Keratinocyte (primary cell): ENCODE results near the gene FCHSD1. TPM values are rescaled to one million over a fixed set of nuclear protein-coding genes. Genes with fewer than 3 reads are reported as not detected.

Experiments used
- DNase-seq: peaks from one replicate; pipeline ENCODE4 v3.0.0-alpha.2; 2011; ENCODE audit warnings: low read depth, missing footprints, low spot score
- FAIRE-seq: peaks from 2 replicates; lab custom pipeline; 2011; peaks lifted over from hg19 to GRCh38; lab: Jason Lieb, UNC
- H2AFZ ChIP-seq: 2 replicates; pipeline ENCODE4 v1.6.0; 2012; ENCODE audit warnings: low read length, control low read depth, inconsistent platforms; ENCODE audit not compliant: control insufficient read depth
- H3K27ac ChIP-seq: 2 replicates; pipeline ENCODE4 v1.5.1; 2011; ENCODE audit warnings: low read length; ENCODE audit not compliant: control insufficient read depth, insufficient read depth
- H3K27me3 ChIP-seq: 3 replicates; pipeline ENCODE4 v1.6.0; 2011; ENCODE audit warnings: low read length; ENCODE audit not compliant: control insufficient read depth, insufficient read depth; ENCODE audit errors: extremely low read depth
- H3K36me3 ChIP-seq, 2 experiments: 2 replicates in 1 of 2; 3 replicates in 1 of 2; pipeline ENCODE4 v1.5.1; 2011; ENCODE audit warnings: low read length in 2 of 2, mild to moderate bottlenecking in 1 of 2; ENCODE audit not compliant: control insufficient read depth in 2 of 2, insufficient read depth in 2 of 2; ENCODE audit errors: extremely low read depth in 1 of 2
- H3K4me1 ChIP-seq: 3 replicates; pipeline ENCODE4 v1.5.1; 2011; ENCODE audit warnings: low read length; ENCODE audit not compliant: control insufficient read depth, insufficient read depth; ENCODE audit errors: extremely low read depth
- H3K4me2 ChIP-seq: 3 replicates; pipeline ENCODE4 v1.6.0; 2011; ENCODE audit warnings: low read depth, low read length; ENCODE audit not compliant: control insufficient read depth, insufficient read depth; ENCODE audit errors: extremely low read depth
- H3K4me3 ChIP-seq, 3 experiments: fragments of 200-600 bp in 1 of 3; sonication (generic) in 1 of 3; 2 replicates in 2 of 3; 3 replicates in 1 of 3; pipeline ENCODE4 v1.5.1; 2011 to 2016; ENCODE audit warnings: low read length in 3 of 3, mild to moderate bottlenecking in 3 of 3, control low read depth in 2 of 3, inconsistent platforms in 1 of 3, low read depth in 1 of 3, mixed read lengths in 1 of 3, mixed run types in 1 of 3, moderate library complexity in 1 of 3; ENCODE audit not compliant: control insufficient read depth in 2 of 3, insufficient read depth in 2 of 3; ENCODE audit errors: extremely low read depth in 1 of 3
- H3K79me2 ChIP-seq: 2 replicates; pipeline ENCODE4 v1.6.0; 2012; ENCODE audit warnings: low read length; ENCODE audit not compliant: control insufficient read depth, insufficient read depth
- H3K9ac ChIP-seq: 3 replicates; pipeline ENCODE4 v1.6.0; 2011; ENCODE audit warnings: low read length; ENCODE audit not compliant: control insufficient read depth, insufficient read depth; ENCODE audit errors: extremely low read depth
- H3K9me1 ChIP-seq: 3 replicates; pipeline ENCODE4 v1.6.0; 2011; ENCODE audit warnings: low read length; ENCODE audit not compliant: control insufficient read depth, insufficient read depth; ENCODE audit errors: extremely low read depth
- H3K9me3 ChIP-seq: 2 replicates; pipeline ENCODE4 v1.5.1; 2012; ENCODE audit warnings: low read depth, low read length; ENCODE audit not compliant: control insufficient read depth
- H4K20me1 ChIP-seq: 3 replicates; pipeline ENCODE4 v1.6.0; 2011; ENCODE audit warnings: low read length; ENCODE audit not compliant: control insufficient read depth, insufficient read depth; ENCODE audit errors: extremely low read depth
- CTCF ChIP-seq, 3 experiments: IDR thresholded peaks in 1 of 3; conservative IDR thresholded peaks in 1 of 3; optimal IDR thresholded peaks in 1 of 3; 2 replicates in 2 of 3; 3 replicates in 1 of 3; pipeline versions ENCODE3 to v1.5.1; 2011; ENCODE audit warnings: low read length in 3 of 3, mild to moderate bottlenecking in 3 of 3, moderate library complexity in 2 of 3, control low read depth in 1 of 3, inconsistent platforms in 1 of 3; ENCODE audit not compliant: insufficient read depth in 2 of 3; ENCODE audit errors: extremely low read depth in 1 of 3
- EZH2 ChIP-seq: IDR thresholded peaks from one replicate; pipeline ENCODE4 v1.6.1; 2012; ENCODE audit warnings: inconsistent platforms, mild to moderate bottlenecking, low read length, moderate library complexity
- dilution Hi-C: fragments of 300-500 bp; cut with MboI; formaldehyde crosslinking; loops from one replicate; pipeline ENCODE4 v1.7.0; 2020; ENCODE audit warnings: low sequenced_read_pairs; ENCODE audit not compliant: extremely low pct_ligation_motif_present
- polyA plus RNA-seq, 5 experiments: library from polyadenylated mRNA; depleted of rRNA in 3 of 5; stranded (reverse) in 3 of 5; stranded (forward) in 1 of 5; unstranded in 1 of 5; fragments of >200 nt; gene quantifications; 1 replicate in 1 of 5; 2 replicates in 3 of 5; 3 replicates in 1 of 5; pipeline versions ENCODE4 v1.2.1 to v1.2.3, GENCODE V29; 2011 to 2012; ENCODE audit warnings: missing spikeins in 2 of 5, low read depth in 1 of 5, low replicate concordance in 1 of 5

Gene FCHSD1
- polyA plus RNA-seq, 1 donor (not counting 4 experiments of a cell fraction or from before 2014, with no cell fraction given) = 13.5 TPM

DNA sequence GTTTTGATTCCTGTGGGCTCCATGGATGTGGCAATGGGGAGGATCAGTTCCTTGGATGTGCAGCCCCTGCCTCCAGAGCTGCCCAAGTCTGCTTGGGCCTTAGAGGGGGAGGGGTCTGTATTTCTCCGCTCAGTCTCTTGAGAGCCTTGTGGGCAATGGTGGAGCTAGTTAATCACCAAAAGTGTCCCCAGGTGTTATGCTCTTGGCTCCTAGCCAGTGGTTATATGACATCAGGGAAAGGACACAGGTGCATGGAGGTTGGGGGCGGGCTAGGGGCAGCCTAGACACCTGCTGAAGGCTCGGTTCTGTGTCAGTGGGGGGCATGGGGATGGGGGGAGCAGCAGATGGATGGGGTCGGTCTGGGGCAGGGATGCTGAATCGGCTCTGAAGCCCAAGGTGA is 43.3 kb upstream of the FCHSD1 start:
- Histone ChIP-seq H3K4me1 (peaks cover 22% of the 10 kb centered on the region), H3K27ac (no peak overlapping the region), H3K4me2 (no peak overlapping the region), H3K9ac (no peak overlapping the region), H4K20me1 (no peaks in the 10 kb centered on the region), H3K79me2 (no peaks in the 10 kb centered on the region), H3K36me3 (no peaks in the 10 kb centered on the region), H3K9me1 (no peaks in the 10 kb centered on the region), H2AFZ (no peak overlapping the region), H3K9me3 (no peaks in the 10 kb centered on the region), H3K4me3 (no peak overlapping the region), H3K27me3 (peaks cover 3% of the 10 kb centered on the region)
- dilution Hi-C loops = no loop called here
- no peak for FAIRE-seq
- no peak for DNase-seq
- no peak for TF ChIP-seq EZH2

GRCh38 chr5:141692919-141693725 is 41.9 kb upstream of the FCHSD1 start:
- no peak overlapping the region for H3K9ac ChIP-seq
- no peak overlapping the region for H3K27ac ChIP-seq
- H2AFZ ChIP-seq = no peak overlapping the region
- no peak overlapping the region for H3K4me3 ChIP-seq
- DNase-seq (no peak), FAIRE-seq (no peak)
- no peaks in the 10 kb centered on the region for H3K79me2 ChIP-seq
- no peaks in the 10 kb centered on the region for H3K9me1 ChIP-seq
- H4K20me1 ChIP-seq = no peaks in the 10 kb centered on the region
- dilution Hi-C loops = no loop called here
- peaks cover 3% of the 10 kb centered on the region for H3K27me3 ChIP-seq
- peaks cover 22% of the 10 kb centered on the region for H3K4me1 ChIP-seq
- no peaks in the 10 kb centered on the region for H3K36me3 ChIP-seq
- H3K4me2 ChIP-seq = no peak overlapping the region
- TF ChIP-seq CTCF (optimal IDR thresholded peaks at IDR 0.05 in 1 of 3, IDR thresholded peaks at IDR 0.05 in 1 of 3, conservative IDR thresholded peaks at IDR 0.05 in 1 of 3; ENCODE audit: extremely low read depth in 1 of 3, insufficient read depth in 2 of 3, low read length in 3 of 3) (no peak), EZH2 (no peak)
- no peaks in the 10 kb centered on the region for H3K9me3 ChIP-seq
